ENCODE data around the gene IQCH. TPM values are rescaled to one million over a fixed set of nuclear protein-coding genes. Genes with fewer than 3 reads are reported as not detected.

The IQCH gene
- total and polyA plus RNA-seq, 2 of the 4 experiments (the other 2 are of a cell fraction) = 0.60 to 2.5 TPM

- Histone ChIP-seq H2BK20ac (ENCODE audit: low read depth, low read length) (no peak overlapping the region), H2BK120ac (ENCODE audit: low read depth, low read length) (no peak overlapping the region), H2AK5ac (ENCODE audit: low read depth, low read length) (no peak overlapping the region), H3K4me1 (ENCODE audit: control insufficient read depth, insufficient read depth, low read length) (peaks cover 5% of the 10 kb centered on the region), H3K9me1 (ENCODE audit: insufficient read depth, low read length) (peaks cover 3% of the 10 kb centered on the region; the same call in 1 of the 2 replicates), H3K9me3 (ENCODE audit: control insufficient read depth, insufficient read depth, low read length) (no peaks in the 10 kb centered on the region), H2BK15ac (ENCODE audit: low read depth, low read length) (no peak overlapping the region), H3K4ac (ENCODE audit: low read depth, low read length) (no peak overlapping the region), H2BK5ac (ENCODE audit: low read depth, low read length, poor library complexity, severe bottlenecking) (no peak overlapping the region), H3K18ac (ENCODE audit: low read depth, low read length) (no peak overlapping the region), H3K4me2 (ENCODE audit: low read depth, low read length) (no peak overlapping the region), H3K23ac (ENCODE audit: low read depth, low read length) (no peak overlapping the region), H4K5ac (ENCODE audit: low read depth, low read length) (no peak overlapping the region), H3K4me3 (ENCODE audit: insufficient read depth, low read depth, low read length) (no peak overlapping the region), H4K20me1 (ENCODE audit: insufficient read depth, low read length) (no peaks in the 10 kb centered on the region), H3K56ac (ENCODE audit: extremely low read depth, insufficient read depth, low read length) (no peak overlapping the region), H4K8ac (ENCODE audit: low read depth in 2 of 2, low read length in 2 of 2) (no peak overlapping the region), H2AK9ac (replicated peaks; ENCODE audit: low read depth, low read length, poor library complexity) (no peak overlapping the region), H3K27me3 (ENCODE audit: control insufficient read depth, insufficient read depth, low read length) (peaks cover 28% of the 10 kb centered on the region), H3K14ac (replicated peaks; ENCODE audit: low read depth, low read length) (no peak overlapping the region), H3K27ac (ENCODE audit: insufficient read depth, low read length) (no peak overlapping the region), H3K79me1 (ENCODE audit: low read depth in 1 of 2, low read length in 2 of 2) (no peaks in the 10 kb centered on the region), H3K36me3 (ENCODE audit: control insufficient read depth, insufficient read depth, low read length) (no peaks in the 10 kb centered on the region), H4K91ac (ENCODE audit: insufficient read depth, low read depth, low read length) (no peak overlapping the region), H2AFZ (replicated peaks; ENCODE audit: low read length, poor library complexity) (no peak overlapping the region), H3K9ac (ENCODE audit: low read depth, low read length) (no peak overlapping the region)
- no peak for ATAC-seq (ENCODE audit: low read depth)
- BruUV-seq (replicated peaks) = no TSS peak
- intact Hi-C loops (cut with micrococcal nuclease) (no loop called here), in situ Hi-C loops (cut with MboI; ENCODE audit: low sequenced_read_pairs) (no loop called here), dilution Hi-C loops (cut with HindIII; ENCODE audit: low sequenced_read_pairs, unreplicated experiment) (no loop called here)
- 67% methylated on average over 2 of the region's 3 CpGs; no CpG with 5 or more reads in 1 of the 2 experiments for WGBS, 2 experiments (ENCODE audit: extremely low coverage in 2 of 2, insufficient read length in 1 of 2)
- POLR2A ChIA-PET (ENCODE audit: unreplicated experiment) = no interaction called here
- TF ChIP-seq BHLHE40 (IDR thresholded peaks at IDR 0.05; ENCODE audit: low read depth, low read length) = no peak
- TF ChIP-seq NFE2L2 (IDR thresholded peaks at IDR 0.05; ENCODE audit: low read depth, low read length) = no peak
- no peak for TF ChIP-seq MAFK (IDR thresholded peaks at IDR 0.05; ENCODE audit: low read depth, low read length)
- no peak for TF ChIP-seq RAD21 (IDR thresholded peaks at IDR 0.05; ENCODE audit: low read length)
- TF ChIP-seq SMC3 (IDR thresholded peaks at IDR 0.05; ENCODE audit: low read depth, low read length) = no peak
- TF ChIP-seq FOS (IDR thresholded peaks at IDR 0.05; ENCODE audit: low read depth, low read length) = no peak
- TF ChIP-seq CEBPB (IDR thresholded peaks at IDR 0.05; ENCODE audit: low read depth, low read length) = no peak
- no peak for TF ChIP-seq RFX5 (IDR thresholded peaks at IDR 0.05; ENCODE audit: low read depth, low read length)
- no peak for TF ChIP-seq CTCF (conservative IDR thresholded peaks at IDR 0.05; ENCODE audit: low read depth, low read length)
- TF ChIP-seq POLR2A (IDR thresholded peaks at IDR 0.05; ENCODE audit: low read depth, low read length) = no peak
- TF ChIP-seq ELK1 (IDR thresholded peaks at IDR 0.05; ENCODE audit: borderline replicate concordance, low read depth, low read length) = no peak
- no peak for TF ChIP-seq CHD1 (IDR thresholded peaks at IDR 0.05; ENCODE audit: low read depth, low read length)
- no peak for TF ChIP-seq USF2 (IDR thresholded peaks at IDR 0.05; ENCODE audit: low read depth, low read length)
- no peak for TF ChIP-seq RCOR1 (IDR thresholded peaks at IDR 0.05; ENCODE audit: insufficient replicate concordance, low read length)
- no peak for TF ChIP-seq MXI1 (IDR thresholded peaks at IDR 0.05; ENCODE audit: borderline replicate concordance, low read depth, low read length)
- no peak for TF ChIP-seq MAZ (IDR thresholded peaks at IDR 0.05; ENCODE audit: borderline replicate concordance, low read depth, low read length)
- CTCF ChIA-PET = no interaction called here
- no peak for DNase-seq
Observed at GRCh38 chr15:67469680-67470079, 215.1 kb downstream of the IQCH start.
